A549 treated with AZD9567 at 1 μM for 4 hours (cell line): ENCODE measurements around the gene KRTAP13-4. TPM values are rescaled to one million over a fixed set of nuclear protein-coding genes. Genes with fewer than 3 reads are reported as not detected.

Experiments used
- total RNA-seq: library from RNA; stranded (reverse); fragments of 200-300 nt; extraction: Qiagen RNA extraction; gene quantifications from 5 replicates; pipeline ENCODE4 v1.2.3, GENCODE V29; 2022; ENCODE audit not compliant: insufficient read depth

The KRTAP13-4 gene, protein sequence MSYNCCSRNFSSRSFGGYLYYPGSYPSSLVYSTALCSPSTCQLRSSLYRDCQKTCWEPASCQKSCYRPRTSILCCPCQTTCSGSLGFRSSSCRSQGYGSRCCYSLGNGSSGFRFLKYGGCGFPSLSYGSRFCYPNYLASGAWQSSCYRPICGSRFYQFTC
- total RNA-seq: not detected in 5 replicates

GRCh38 chr21:30430170-30430655 lies at the start of gene KRTAP13-4:
TSS of gene KRTAP13-4 (plus strand) at chr21:30430220. CDS start at chr21:30430276, 56 bp downstream.

GRCh38 chr21:30395731-30396130 lies 34.3 kb upstream of the KRTAP13-4 start, which contains the start of gene KRTAP13-1:
TSS of gene KRTAP13-1 (plus strand) at chr21:30396031. CDS start at chr21:30396087, 56 bp downstream.

DNA sequence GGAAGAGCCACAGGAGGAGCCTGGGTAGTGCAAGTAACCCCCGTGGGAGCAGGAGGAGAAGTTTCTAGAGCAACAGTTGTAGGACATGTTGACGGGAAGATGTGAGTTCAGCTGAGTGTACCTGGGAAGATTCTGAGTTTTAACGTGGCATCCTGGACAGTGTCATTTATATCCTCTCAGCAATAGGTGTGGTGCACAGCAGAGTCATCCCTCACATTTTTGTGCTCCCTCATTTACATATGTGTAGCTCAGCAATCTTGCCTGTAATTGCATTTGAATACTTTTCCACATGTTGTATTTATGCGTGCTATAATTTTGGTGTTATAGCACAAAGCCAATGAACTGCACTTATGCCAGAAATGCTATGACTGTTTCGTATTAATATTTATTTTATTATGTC lies 4.2 kb upstream of the KRTAP13-4 start, which contains the start of gene KRTAP13-3:
TSS of gene KRTAP13-3 (minus strand) at position 101 of the 400 bp plus-strand sequence. CDS start at position 87, 14 bp downstream.

GRCh38 chr21:30439975-30440374 lies 10.0 kb downstream of the KRTAP13-4 start, which contains the start of gene KRTAP15-1:
TSS of gene KRTAP15-1 (plus strand) at chr21:30440275. CDS start at chr21:30440328, 53 bp downstream.

DNA sequence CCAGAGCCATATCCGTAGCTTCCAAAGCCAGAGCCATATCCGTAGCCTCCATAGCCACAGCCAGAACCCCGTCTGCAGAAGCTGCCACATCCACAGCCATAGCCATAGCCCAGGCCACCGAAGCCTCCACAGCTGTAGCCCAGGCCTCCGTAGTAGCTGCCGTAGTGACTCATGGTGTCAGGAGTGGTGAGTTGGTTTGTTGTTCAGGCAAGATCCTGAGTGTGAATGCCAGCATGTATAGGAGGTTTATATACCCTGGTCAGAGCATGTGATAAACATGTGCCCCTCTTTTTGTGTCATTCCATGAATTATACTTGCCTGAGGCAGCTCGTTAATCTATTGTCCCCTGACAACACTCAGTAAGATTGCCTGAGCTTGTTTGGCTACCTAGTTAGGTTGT lies 50.1 kb downstream of the KRTAP13-4 start, which contains the start of gene KRTAP19-1:
TSS of gene KRTAP19-1 (minus strand) at position 223 of the 400 bp plus-strand sequence. CDS start at position 173, 50 bp downstream.

Other genes with a start within 250 kb of the KRTAP13-4 start
- gene CLDN8, start 214.1 kb upstream of the KRTAP13-4 start, total RNA-seq: not detected in 5 replicates
- gene KRTAP24-1, start 147.3 kb upstream of the KRTAP13-4 start, total RNA-seq: not detected in 5 replicates
- not detected in 5 replicates for gene KRTAP25-1, start 140.7 kb upstream of the KRTAP13-4 start, total RNA-seq
- gene KRTAP26-1, start 109.9 kb upstream of the KRTAP13-4 start, total RNA-seq: not detected in 5 replicates
- gene KRTAP27-1, start 92.5 kb upstream of the KRTAP13-4 start, total RNA-seq: not detected in 5 replicates
- not detected in 5 replicates for gene KRTAP23-1, start 81.6 kb upstream of the KRTAP13-4 start, total RNA-seq
- 0.09 TPM in 1 of 5 replicates, not detected in the others for gene KRTAP13-2, start 57.9 kb upstream of the KRTAP13-4 start, total RNA-seq
- gene KRTAP13-1, start 34.2 kb upstream of the KRTAP13-4 start, total RNA-seq: not detected in 5 replicates
- gene KRTAP13-3, start 4.3 kb upstream of the KRTAP13-4 start, total RNA-seq: not detected in 5 replicates
- not detected in 5 replicates for gene KRTAP15-1, start 10.1 kb downstream of the KRTAP13-4 start, total RNA-seq
- gene KRTAP19-1, start 50.1 kb downstream of the KRTAP13-4 start, total RNA-seq: not detected in 5 replicates
- gene KRTAP19-2, start 57.2 kb downstream of the KRTAP13-4 start, total RNA-seq: not detected in 5 replicates
- not detected in 5 replicates for gene KRTAP19-3, start 61.8 kb downstream of the KRTAP13-4 start, total RNA-seq
- gene KRTAP19-4, start 66.9 kb downstream of the KRTAP13-4 start, total RNA-seq: not detected in 5 replicates
- not detected in 5 replicates for gene KRTAP19-5, start 71.9 kb downstream of the KRTAP13-4 start, total RNA-seq
- not detected in 5 replicates for gene KRTAP19-6, start 111.6 kb downstream of the KRTAP13-4 start, total RNA-seq
- gene KRTAP19-7, start 131.1 kb downstream of the KRTAP13-4 start, total RNA-seq: not detected in 5 replicates
- not detected in 5 replicates for gene KRTAP22-2, start 160.2 kb downstream of the KRTAP13-4 start, total RNA-seq
- gene KRTAP6-3, start 162.2 kb downstream of the KRTAP13-4 start, total RNA-seq: not detected in 5 replicates
- gene KRTAP6-2, start 168.7 kb downstream of the KRTAP13-4 start, total RNA-seq: not detected in 5 replicates
- gene KRTAP22-1, start 170.9 kb downstream of the KRTAP13-4 start, total RNA-seq: not detected in 5 replicates
- not detected in 5 replicates for gene KRTAP6-1, start 183.7 kb downstream of the KRTAP13-4 start, total RNA-seq
- gene KRTAP20-1, start 186.2 kb downstream of the KRTAP13-4 start, total RNA-seq: not detected in 5 replicates
- gene KRTAP20-4, start 190.4 kb downstream of the KRTAP13-4 start, total RNA-seq: not detected in 5 replicates
- not detected in 5 replicates for gene KRTAP20-2, start 205.0 kb downstream of the KRTAP13-4 start, total RNA-seq
- not detected in 5 replicates for gene KRTAP20-3, start 212.6 kb downstream of the KRTAP13-4 start, total RNA-seq